CD4-positive, alpha-beta T cell treated with Interleukin-4 for 1 hour (primary cell): ENCODE results near the gene ROPN1B.
"Not testable (repeated sequence)": the region's sequence is repeated elsewhere in the genome, so short reads cannot be mapped to it uniquely, and the experiment has no call there.

ENCODE experiments used
- DNase-seq, 2 donors: peaks; one replicate each; pipeline ENCODE4 v3.0.0-alpha.2; 2020 to 2022

ROPN1B gene

DNA sequence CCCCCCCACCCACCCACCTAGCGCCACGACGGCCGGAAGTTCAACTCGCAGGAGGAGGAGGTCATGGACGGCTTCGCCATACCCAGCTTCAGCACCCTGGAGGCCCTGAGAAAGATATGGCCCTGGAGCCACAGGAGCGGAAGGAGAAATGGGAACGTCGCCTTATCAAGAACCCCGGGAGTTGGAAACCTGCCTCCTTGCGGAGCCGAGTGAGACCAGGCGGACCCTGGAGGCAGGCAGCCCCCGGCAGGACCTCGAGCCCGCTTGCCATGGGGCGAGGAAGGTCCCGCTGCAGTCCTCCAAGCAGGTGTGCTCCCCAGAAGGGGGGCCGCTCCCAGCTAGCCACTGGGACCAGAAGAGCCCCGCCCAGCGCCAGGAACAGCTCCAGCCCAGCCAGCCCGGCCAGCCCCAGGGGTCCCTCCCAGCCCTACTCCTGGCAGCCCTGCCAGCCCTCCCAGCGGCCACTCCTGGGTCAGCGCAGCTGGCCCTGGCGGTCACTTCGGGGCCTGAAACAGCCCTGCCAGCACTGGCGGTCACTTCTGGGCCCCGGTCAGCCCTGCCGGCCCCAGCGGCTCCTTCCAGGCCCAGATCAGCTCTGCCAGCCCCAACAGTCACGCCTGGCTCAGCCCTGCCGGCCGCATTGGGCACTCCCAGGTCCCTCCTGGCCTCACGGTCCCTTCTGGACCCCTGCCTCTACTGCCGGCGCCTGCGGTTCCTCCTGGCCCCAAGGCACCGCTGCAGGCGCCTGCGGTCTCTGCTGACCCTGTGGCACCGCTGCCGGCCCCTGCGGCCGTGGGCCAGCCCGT is 10.3 kb upstream of the ROPN1B start:
- DNase-seq, result no peak

GRCh38 chr3:125959317-125960065 is 9.5 kb upstream of the ROPN1B start:
- DNase-seq, result no peak

DNA sequence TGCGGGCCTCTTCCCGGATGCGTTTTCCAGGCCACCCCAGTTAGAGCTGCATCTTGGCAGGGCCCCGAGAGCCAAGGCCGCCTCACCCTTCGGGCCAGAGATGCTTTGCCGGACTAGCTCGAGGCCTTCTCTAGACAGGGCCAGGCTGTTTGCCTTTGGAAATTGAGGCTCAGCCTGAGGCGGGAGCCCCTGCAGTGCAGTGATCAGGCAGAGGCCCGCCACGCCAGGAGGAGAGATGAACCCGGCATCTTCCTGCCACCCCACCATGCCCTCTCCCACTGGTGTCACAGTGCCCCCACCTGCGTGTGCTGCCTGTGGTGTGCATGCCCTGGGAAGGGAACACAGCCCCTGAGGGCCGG is 8.9 kb upstream of the ROPN1B start:
- no peak for DNase-seq

- no peak for DNase-seq
Measured at GRCh38 chr3:125960456-125961288, 8.3 kb upstream of the ROPN1B start.

- no peak for DNase-seq
Measured at GRCh38 chr3:125961289-125961589, 7.7 kb upstream of the ROPN1B start.

- DNase-seq, result not testable (repeated sequence)
Measured at GRCh38 chr3:125963834-125964233, 5.1 kb upstream of the ROPN1B start.

DNA sequence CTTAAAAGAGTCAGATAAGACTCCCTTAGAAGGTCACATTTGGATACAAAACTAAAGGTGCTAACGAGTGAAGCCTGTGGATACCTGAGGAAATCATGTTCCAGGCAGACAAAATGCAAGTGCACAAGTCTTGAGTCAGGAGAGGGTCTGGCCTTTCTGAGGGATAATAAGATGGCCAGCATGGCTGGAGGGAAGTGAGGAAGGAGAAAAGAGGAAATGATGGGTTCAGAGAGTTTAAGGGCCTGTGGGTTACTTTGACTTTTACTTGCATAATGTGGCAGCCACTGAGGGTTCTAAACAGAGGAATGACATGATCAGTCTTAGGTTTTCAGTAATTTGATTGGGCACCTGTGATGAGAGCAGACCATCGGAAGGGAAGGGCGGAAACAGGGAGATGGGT is 3.5 kb upstream of the ROPN1B start:
- DNase-seq, result no peak

- no peak for DNase-seq
Measured at GRCh38 chr3:125967156-125967555, 1.8 kb upstream of the ROPN1B start.

GRCh38 chr3:125968121-125968520 is 857 bp upstream of the ROPN1B start:
- not testable (repeated sequence) for DNase-seq

DNA sequence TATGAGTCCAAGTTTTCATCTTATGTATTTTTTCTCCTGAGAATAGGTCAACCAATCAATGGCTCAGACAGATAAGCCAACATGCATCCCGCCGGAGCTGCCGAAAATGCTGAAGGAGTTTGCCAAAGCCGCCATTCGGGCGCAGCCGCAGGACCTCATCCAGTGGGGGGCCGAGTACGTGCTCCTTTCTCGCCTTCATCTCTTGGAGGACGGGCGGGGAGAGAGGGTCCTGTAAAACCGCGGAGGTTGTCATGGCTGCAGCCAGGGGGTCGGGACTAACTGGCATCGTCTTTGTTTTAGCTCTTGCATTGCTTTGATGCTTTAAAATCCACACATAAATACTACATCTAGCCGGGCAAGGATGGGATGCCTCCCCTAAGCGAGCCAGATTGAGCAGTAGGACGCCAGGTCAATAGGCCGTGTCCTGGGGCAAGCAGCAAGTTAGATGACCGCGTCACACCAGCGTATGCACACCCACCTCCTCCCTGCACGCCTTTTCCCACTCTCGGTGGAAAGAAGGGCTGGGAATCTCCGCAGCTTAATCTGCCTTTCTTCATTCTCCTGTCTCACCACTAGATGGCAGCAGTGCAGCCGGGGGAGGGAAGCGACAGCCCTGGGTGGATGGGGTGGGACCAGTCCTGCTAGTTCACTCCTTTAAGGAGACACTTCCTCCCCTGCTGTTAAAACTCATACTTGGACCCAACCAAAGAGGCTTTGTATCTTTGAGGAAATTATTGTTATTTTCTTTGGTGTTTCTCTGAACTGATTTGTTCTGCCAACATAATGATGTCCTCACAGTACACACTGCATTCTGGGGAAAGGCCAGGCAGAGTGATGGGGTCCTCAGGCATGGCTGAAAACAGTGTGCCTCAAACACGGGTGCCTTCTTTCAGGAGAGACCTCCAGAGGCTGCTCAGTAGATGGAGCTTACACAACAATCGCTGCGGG is 3.3 kb downstream of the ROPN1B start:
- DNase-seq, result peak; percentile 30 to 50

- not testable (repeated sequence) for DNase-seq
Measured at GRCh38 chr3:125975245-125976002, 6.4 kb downstream of the ROPN1B start.

DNA sequence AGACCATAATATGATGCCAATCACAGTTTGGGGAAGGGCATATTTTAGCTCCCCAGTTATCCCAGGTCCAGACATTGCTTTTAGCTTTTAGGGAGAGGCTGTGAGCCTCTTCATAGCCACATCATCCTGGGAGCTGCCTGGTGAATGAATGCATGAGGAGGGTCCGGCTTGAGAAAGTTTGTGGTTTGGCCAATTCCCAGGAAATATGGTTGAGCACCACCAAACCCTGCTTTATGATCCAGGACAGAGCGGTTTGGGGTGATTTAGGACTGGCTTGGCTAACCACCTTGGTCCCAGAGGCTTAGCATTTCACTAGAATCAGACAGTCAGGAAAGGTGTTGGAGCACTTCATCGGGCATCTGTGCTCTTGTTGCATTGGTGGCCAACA is 7.0 kb downstream of the ROPN1B start:
- not testable (repeated sequence) for DNase-seq

DNA sequence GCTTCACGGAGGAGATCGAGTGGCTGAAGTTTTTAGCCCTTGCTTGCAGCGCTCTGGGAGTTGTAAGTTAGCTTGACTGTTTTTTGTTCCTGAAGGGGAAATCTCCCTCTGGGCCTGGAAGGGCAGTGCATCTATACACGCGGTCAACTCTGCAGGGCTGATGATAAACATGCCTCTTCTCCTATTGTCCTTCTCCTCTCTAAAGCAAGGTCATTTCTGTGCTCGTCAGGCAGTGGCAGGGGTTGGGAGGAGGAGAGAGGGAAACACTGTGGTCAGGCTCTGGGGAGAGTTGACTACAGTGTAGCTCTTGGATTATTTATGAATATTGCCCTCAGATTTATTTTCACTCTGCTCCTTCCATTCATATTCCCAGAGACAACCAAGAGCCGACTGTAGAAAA is 8.1 kb downstream of the ROPN1B start:
- DNase-seq, result not testable (repeated sequence)

DNA sequence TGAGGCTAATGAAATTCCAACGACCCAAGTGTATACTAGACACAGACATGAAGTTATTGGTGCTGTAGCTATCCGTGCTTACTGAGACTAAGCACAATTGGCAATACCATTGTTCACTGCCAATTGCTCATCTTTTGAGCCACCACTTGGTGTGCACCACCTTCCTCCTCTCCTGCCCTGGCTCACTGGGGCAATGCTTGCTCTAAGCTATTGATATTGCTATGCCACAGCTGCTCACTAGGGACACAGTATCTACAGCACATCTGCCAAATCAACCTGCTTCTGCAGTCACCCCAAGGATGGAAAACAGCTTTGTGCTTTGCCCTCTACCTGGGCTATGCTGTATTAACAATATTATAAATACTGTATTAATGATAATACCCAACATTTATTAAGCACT is 16.0 kb downstream of the ROPN1B start:
- not testable (repeated sequence) for DNase-seq

DNA sequence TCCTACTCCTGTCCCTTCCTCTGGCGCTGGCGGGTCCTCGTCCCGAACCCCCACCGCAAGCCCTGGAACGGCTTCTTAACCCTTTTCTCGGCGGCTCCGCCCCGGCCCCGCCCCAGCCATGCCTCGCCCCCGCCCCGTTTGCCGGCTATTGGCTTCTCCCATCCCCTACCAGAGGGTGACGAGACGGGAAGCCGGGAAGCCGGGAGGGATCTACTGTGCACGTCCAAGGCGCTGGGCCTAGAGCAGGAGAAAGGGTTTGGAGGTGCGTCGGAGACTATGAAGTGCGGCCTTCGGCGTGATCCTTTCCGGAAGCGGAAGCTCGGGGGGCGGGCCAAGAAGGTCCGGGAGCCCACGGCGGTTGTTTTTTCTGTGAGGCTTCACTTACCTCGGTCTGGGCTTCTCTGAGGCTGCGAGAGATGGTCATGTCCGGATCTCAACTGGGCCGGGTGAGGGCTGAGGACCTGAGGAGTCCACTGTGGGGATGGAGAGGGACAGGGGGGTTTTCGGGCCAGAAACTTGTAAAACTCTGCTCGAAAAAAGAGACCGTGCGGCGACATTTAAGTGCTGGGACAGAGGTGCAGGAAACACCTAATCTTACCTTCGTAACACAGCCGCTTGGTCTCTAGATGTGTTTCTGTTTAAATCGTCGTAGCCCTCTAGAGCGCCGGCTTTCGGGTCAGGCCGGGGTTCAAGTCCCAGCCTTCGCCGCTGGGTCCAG is 21.4 kb downstream of the ROPN1B start:
- peak; percentile 64 to 75 for DNase-seq

DNA sequence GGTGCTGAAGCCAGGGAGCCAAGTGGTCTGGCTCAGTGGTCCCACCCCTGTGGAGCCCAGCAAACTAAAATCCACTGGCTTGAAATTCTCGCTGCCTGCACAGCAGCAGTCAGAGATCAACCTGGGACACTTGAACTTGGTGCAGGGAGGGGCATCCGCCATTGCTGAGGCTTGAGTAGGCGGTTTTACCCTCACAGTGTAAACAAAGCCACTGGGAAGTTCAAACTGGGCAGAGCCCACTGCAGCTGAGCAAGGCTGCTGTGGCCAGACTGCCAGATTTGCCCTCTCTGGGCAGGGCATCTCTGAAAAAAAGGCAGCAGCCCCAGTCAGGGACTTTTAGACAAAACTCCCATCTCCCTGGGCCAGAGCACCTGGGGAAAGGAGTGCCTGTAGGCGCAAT is 27.8 kb downstream of the ROPN1B start:
- DNase-seq, result not testable (repeated sequence)

DNA sequence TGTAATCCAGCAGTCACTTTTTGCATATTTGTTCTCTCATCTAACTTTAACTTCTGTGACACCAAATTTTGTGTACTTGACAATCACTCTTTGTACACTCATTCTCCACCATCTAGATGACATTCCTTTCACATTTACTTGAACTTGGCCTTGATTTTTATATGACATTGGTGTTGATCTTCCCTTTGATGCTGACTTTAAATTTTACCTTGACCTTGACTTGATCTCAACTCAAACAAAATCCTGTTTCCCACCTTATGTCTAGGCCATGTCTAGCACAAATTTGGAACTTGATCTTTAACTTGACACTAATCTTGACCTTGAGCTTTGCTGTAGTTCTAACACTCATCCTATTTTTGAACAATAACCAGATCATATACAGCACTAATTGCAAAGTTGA is 33.2 kb downstream of the ROPN1B start:
- DNase-seq, result no peak

DNA sequence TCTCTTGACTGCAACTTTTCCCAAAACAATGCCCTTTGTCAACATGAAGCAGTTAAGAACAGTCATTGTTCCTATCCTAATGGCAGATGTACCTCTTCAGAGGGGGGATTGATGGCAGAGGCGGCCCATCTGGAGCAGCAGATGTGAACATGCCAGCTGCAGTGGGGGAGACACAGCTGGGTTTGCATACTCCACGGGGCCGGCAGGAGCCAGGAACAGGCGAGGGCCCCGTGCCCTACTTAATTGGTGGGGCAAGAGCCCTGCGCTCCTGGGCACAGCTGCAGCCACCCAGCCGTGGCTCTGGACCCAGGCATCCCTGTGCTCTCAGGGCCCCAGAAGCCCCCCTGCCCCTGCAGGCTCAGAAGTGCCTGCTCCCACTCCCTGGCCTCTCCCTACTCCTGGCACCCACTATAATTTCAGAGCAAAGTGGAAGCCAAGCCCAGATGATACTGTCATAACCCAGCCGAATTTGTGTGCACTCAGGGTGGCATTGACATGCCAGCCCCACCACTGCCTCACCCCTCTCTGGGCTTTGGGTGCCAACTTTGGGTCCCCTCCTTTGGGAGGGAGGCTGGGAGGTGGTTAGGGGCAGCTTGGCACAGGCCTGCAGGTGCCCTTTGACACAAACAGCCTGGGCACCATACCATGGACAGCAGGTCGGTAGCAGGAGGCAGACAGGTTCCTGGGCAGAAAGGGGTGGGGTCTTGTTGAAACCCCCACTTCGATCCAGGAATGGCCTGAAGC is 34.6 kb downstream of the ROPN1B start:
- DNase-seq, result no peak

- no peak for DNase-seq
Measured at GRCh38 chr3:126004217-126004616, 35.2 kb downstream of the ROPN1B start.

DNA sequence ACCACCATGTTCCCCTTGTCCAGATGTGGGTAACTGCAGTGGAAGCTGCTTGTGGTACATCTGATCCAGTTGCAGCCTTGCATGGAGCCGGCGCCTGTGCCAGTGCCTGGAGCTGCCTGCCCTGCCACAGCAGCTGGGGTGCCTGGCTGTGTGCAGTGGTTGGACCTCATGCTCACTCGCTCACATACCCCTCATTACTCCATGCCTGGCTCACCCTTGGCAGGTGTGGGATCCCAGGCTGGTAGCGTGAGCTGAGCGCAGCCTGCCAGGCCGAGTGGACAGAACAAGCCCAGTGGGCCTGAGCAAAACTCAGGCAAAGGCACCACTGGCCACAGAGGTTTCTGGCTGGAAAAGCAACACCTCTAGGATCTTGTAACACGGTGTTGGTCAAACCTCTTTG is 35.7 kb downstream of the ROPN1B start:
- DNase-seq, result no peak
